ENCODE data around the gene LRBA.
"Not testable (repeated sequence)": the region's sequence is repeated elsewhere in the genome, so short reads cannot be mapped to it uniquely, and the experiment has no call there.

The LRBA gene

GRCh38 chr4:150938417-150938816 is 76.7 kb downstream of the LRBA start:
- no peak for DNase-seq

GRCh38 chr4:150934022-150934421 is 81.1 kb downstream of the LRBA start:
- no peak for DNase-seq

GRCh38 chr4:150931796-150932195 is 83.3 kb downstream of the LRBA start:
- DNase-seq, result no peak

- DNase-seq, result no peak
Measured at GRCh38 chr4:150931005-150931404, 84.1 kb downstream of the LRBA start.

GRCh38 chr4:150923945-150924344 is 91.1 kb downstream of the LRBA start:
- DNase-seq, result no peak

- DNase-seq, result not testable (repeated sequence)
Measured at GRCh38 chr4:150921486-150921885, 93.6 kb downstream of the LRBA start.

- not testable (repeated sequence) for DNase-seq
Measured at GRCh38 chr4:150918562-150918961, 96.5 kb downstream of the LRBA start.

- DNase-seq, result no peak
Measured at GRCh38 chr4:150911326-150911725, 103.8 kb downstream of the LRBA start.

GRCh38 chr4:150909116-150909515 is 106.0 kb downstream of the LRBA start:
- DNase-seq, result no peak

GRCh38 chr4:150906987-150907633 is 108.0 kb downstream of the LRBA start:
- DNase-seq, result no peak

- no peak for DNase-seq
Measured at GRCh38 chr4:150904671-150905070, 110.4 kb downstream of the LRBA start.

- DNase-seq, result no peak
Measured at GRCh38 chr4:150903603-150904002, 111.5 kb downstream of the LRBA start.

GRCh38 chr4:150896497-150896896 is 118.6 kb downstream of the LRBA start:
- DNase-seq, result no peak

- no peak for DNase-seq
Measured at GRCh38 chr4:150890246-150890645, 124.8 kb downstream of the LRBA start.

GRCh38 chr4:150889306-150889705 is 125.8 kb downstream of the LRBA start:
- no peak for DNase-seq

- DNase-seq, result no peak
Measured at GRCh38 chr4:150888625-150889024, 126.5 kb downstream of the LRBA start.

- no peak for DNase-seq
Measured at GRCh38 chr4:150888217-150888616, 126.9 kb downstream of the LRBA start.

- no peak for DNase-seq
Measured at GRCh38 chr4:150886597-150886996, 128.5 kb downstream of the LRBA start.

GRCh38 chr4:150884625-150885024 is 130.5 kb downstream of the LRBA start:
- DNase-seq, result no peak

- DNase-seq, result no peak
Measured at GRCh38 chr4:150875367-150875766, 139.7 kb downstream of the LRBA start.

- DNase-seq, result no peak
Measured at GRCh38 chr4:150874338-150875226, 140.5 kb downstream of the LRBA start.

- peak; percentile 47 to 59 for DNase-seq
Measured at GRCh38 chr4:150867148-150867547, 147.9 kb downstream of the LRBA start.

GRCh38 chr4:150863456-150863855 is 151.6 kb downstream of the LRBA start:
- no peak for DNase-seq

GRCh38 chr4:150862829-150863228 is 152.3 kb downstream of the LRBA start:
- no peak for DNase-seq

Measured in NCI-H1930 (cell line).